Neural progenitor cell (in vitro differentiated cells): Measurements from ENCODE around the gene TMEM63B. TPM values are rescaled to one million over a fixed set of nuclear protein-coding genes. Genes with fewer than 3 reads are reported as not detected.

Source experiments
- DNase-seq: peaks from one replicate; pipeline ENCODE4 v3.0.0-alpha.2; 2016; ENCODE audit warnings: low spot score
- H2AFZ ChIP-seq: fragments of 200-600 bp; sonication (generic); replicated peaks from 2 replicates; pipeline ENCODE4 v1.6.1; 2016; ENCODE audit warnings: antibody characterized with exemption
- H3F3A ChIP-seq: fragments of 200-600 bp; sonication (generic); 2 replicates; pipeline ENCODE4 v1.6.1; 2016; ENCODE audit warnings: antibody characterized with exemption, low read depth
- H3K27ac ChIP-seq: fragments of 200-600 bp; sonication (generic); 2 replicates; pipeline ENCODE4 v1.5.1; 2016; ENCODE audit warnings: mild to moderate bottlenecking
- H3K27me3 ChIP-seq: fragments of 200-600 bp; sonication (generic); 2 replicates; pipeline ENCODE4 v1.6.1; 2016; ENCODE audit warnings: mild to moderate bottlenecking, moderate library complexity
- H3K36me3 ChIP-seq: fragments of 200-600 bp; sonication (generic); 2 replicates; pipeline ENCODE4 v1.5.1; 2016
- H3K4me1 ChIP-seq: fragments of 200-600 bp; sonication (generic); 2 replicates; pipeline ENCODE4 v1.6.1; 2016; ENCODE audit warnings: mixed run types
- H3K4me2 ChIP-seq: fragments of 200-600 bp; sonication (generic); 2 replicates; pipeline ENCODE4 v1.6.1; 2016
- H3K4me3 ChIP-seq: fragments of 200-600 bp; sonication (generic); 2 replicates; pipeline ENCODE4 v1.5.1; 2016
- H3K79me2 ChIP-seq: fragments of 200-600 bp; sonication (generic); 2 replicates; pipeline ENCODE4 v1.6.1; 2016; ENCODE audit warnings: low read depth
- H3K9ac ChIP-seq: fragments of 200-600 bp; sonication (generic); 2 replicates; pipeline ENCODE4 v1.6.1; 2016
- H3K9me3 ChIP-seq: fragments of 200-600 bp; sonication (generic); 2 replicates; pipeline ENCODE4 v1.5.1; 2016; ENCODE audit warnings: low read depth
- H4K20me1 ChIP-seq: fragments of 200-600 bp; sonication (generic); 2 replicates; pipeline ENCODE4 v1.6.1; 2016; ENCODE audit warnings: low read depth
- H3K27ac Mint-ChIP-seq: 3 replicates; pipeline ENCODE4 v1.8.0; 2021; ENCODE audit warnings: mixed read lengths
- H3K27me3 Mint-ChIP-seq: 2 replicates; pipeline ENCODE4 v1.8.0; 2022; ENCODE audit warnings: low read depth, mild to moderate bottlenecking, inconsistent platforms, moderate library complexity, mixed read lengths; ENCODE audit not compliant: insufficient read depth
- H3K36me3 Mint-ChIP-seq: 3 replicates; pipeline ENCODE4 v1.8.0; 2021; ENCODE audit warnings: mixed read lengths
- H3K4me1 Mint-ChIP-seq: 3 replicates; pipeline ENCODE4 v1.8.0; 2021; ENCODE audit warnings: mixed read lengths
- H3K4me3 Mint-ChIP-seq: 3 replicates; pipeline ENCODE4 v1.8.0; 2021; ENCODE audit warnings: mild to moderate bottlenecking, moderate library complexity, mixed read lengths
- H3K9me3 Mint-ChIP-seq: 3 replicates; pipeline ENCODE4 v1.8.0; 2020; ENCODE audit warnings: mixed read lengths
- CTCF ChIP-seq: fragments of 200-600 bp; sonication (generic); IDR thresholded peaks from 2 replicates; pipeline ENCODE4 v1.5.1; 2017; ENCODE audit warnings: antibody characterized with exemption, mild to moderate bottlenecking
- EZH2 ChIP-seq: fragments of 200-600 bp; sonication (generic); IDR thresholded peaks from 2 replicates; pipeline ENCODE4 v1.6.1; 2017; ENCODE audit warnings: antibody characterized with exemption, mild to moderate bottlenecking, moderate library complexity
- EZH2phosphoT487 ChIP-seq: fragments of 200-600 bp; sonication (generic); IDR thresholded peaks from 2 replicates; pipeline ENCODE4 v1.6.1; 2017; ENCODE audit warnings: antibody characterized with exemption
- total RNA-seq: library from RNA; depleted of rRNA; stranded (reverse); fragments of >200 nt; gene quantifications from 2 replicates; pipeline ENCODE4 v1.2.3, GENCODE V29; 2015; ENCODE audit warnings: low replicate concordance

Gene TMEM63B
- total RNA-seq, 1 donor from 2014 or later, result 25.4 TPM

GRCh38 chr6:44115866-44116265 lies 11.5 kb upstream of the TMEM63B start:
- Histone ChIP-seq H3K9ac (no peak overlapping the region), H3K27me3 (no peaks in the 10 kb centered on the region), H3K4me2 (no peak overlapping the region), H3K4me1 (peaks cover 9% of the 10 kb centered on the region), H3F3A (peaks cover 3% of the 10 kb centered on the region), H3K9me3 (no peaks in the 10 kb centered on the region), H3K4me3 (no peak overlapping the region), H2AFZ (no peak overlapping the region), H4K20me1 (peaks cover 89% of the 10 kb centered on the region), H3K27ac (no peak overlapping the region), H3K36me3 (peaks cover 8% of the 10 kb centered on the region), H3K79me2 (peaks cover 82% of the 10 kb centered on the region)
- H3K9me3 Mint-ChIP-seq, result no peaks in the 10 kb centered on the region
- H3K27me3 Mint-ChIP-seq, result no peaks in the 10 kb centered on the region
- H3K4me3 Mint-ChIP-seq, result no peak overlapping the region
- no peak for TF ChIP-seq EZH2phosphoT487
- TF ChIP-seq EZH2, result no peak
- TF ChIP-seq CTCF, result no peak
- no peak for DNase-seq
- H3K4me1 Mint-ChIP-seq, result peaks cover 6% of the 10 kb centered on the region
- H3K36me3 Mint-ChIP-seq, result peaks cover 33% of the 10 kb centered on the region
- no peak overlapping the region for H3K27ac Mint-ChIP-seq

- Histone ChIP-seq H3K27ac (no peak overlapping the region), H3K36me3 (peaks cover 8% of the 10 kb centered on the region), H4K20me1 (peaks cover 91% of the 10 kb centered on the region), H3K9me3 (no peaks in the 10 kb centered on the region), H3K4me1 (peaks cover 18% of the 10 kb centered on the region), H3F3A (peaks cover 10% of the 10 kb centered on the region), H3K9ac (no peak overlapping the region), H3K27me3 (no peaks in the 10 kb centered on the region), H3K4me3 (no peak overlapping the region), H2AFZ (no peak overlapping the region), H3K79me2 (peaks cover 85% of the 10 kb centered on the region), H3K4me2 (no peak overlapping the region)
- H3K4me1 Mint-ChIP-seq, result peaks cover 10% of the 10 kb centered on the region
- H3K36me3 Mint-ChIP-seq, result peaks cover 26% of the 10 kb centered on the region
- H3K4me3 Mint-ChIP-seq, result no peak overlapping the region
- H3K27me3 Mint-ChIP-seq, result no peaks in the 10 kb centered on the region
- DNase-seq, result no peak
- no peak overlapping the region for H3K27ac Mint-ChIP-seq
- no peaks in the 10 kb centered on the region for H3K9me3 Mint-ChIP-seq
- TF ChIP-seq EZH2phosphoT487, result no peak
- TF ChIP-seq EZH2, result no peak
- no peak for TF ChIP-seq CTCF
These were observed 10.5 kb upstream of the TMEM63B start for GRCh38 chr6:44116641-44117382.

GRCh38 chr6:44117397-44118128 lies 9.8 kb upstream of the TMEM63B start:
- no peak for DNase-seq
- no peak overlapping the region for H3K9ac ChIP-seq
- peaks cover 94% of the 10 kb centered on the region for H4K20me1 ChIP-seq
- no peaks in the 10 kb centered on the region for H3K27me3 ChIP-seq
- H3K4me3 Mint-ChIP-seq, result peak overlapping the region; percentile 1
- no peaks in the 10 kb centered on the region for H3K27me3 Mint-ChIP-seq
- peaks cover 8% of the 10 kb centered on the region for H3K36me3 ChIP-seq
- peaks cover 20% of the 10 kb centered on the region for H3K36me3 Mint-ChIP-seq
- H3K27ac Mint-ChIP-seq, result no peak overlapping the region
- H3K4me1 Mint-ChIP-seq, result peaks cover 15% of the 10 kb centered on the region
- H3K27ac ChIP-seq, result no peak overlapping the region
- no peak for TF ChIP-seq EZH2phosphoT487
- TF ChIP-seq EZH2, result no peak
- no peak for TF ChIP-seq CTCF
- H3K4me2 ChIP-seq, result no peak overlapping the region
- H3K9me3 ChIP-seq, result no peaks in the 10 kb centered on the region
- H3K79me2 ChIP-seq, result peaks cover 86% of the 10 kb centered on the region
- peaks cover 26% of the 10 kb centered on the region for H3K4me1 ChIP-seq
- peaks cover 10% of the 10 kb centered on the region for H3F3A ChIP-seq
- H3K4me3 ChIP-seq, result no peak overlapping the region
- H2AFZ ChIP-seq, result no peak overlapping the region
- H3K9me3 Mint-ChIP-seq, result no peaks in the 10 kb centered on the region
